GM19239 (cell line): ENCODE data around the gene RUBCN.
"Not testable (repeated sequence)": the region's sequence is repeated elsewhere in the genome, so short reads cannot be mapped to it uniquely, and the experiment has no call there.

Experiments
- DNase-seq: peaks from one replicate; pipeline ENCODE4 v3.0.0; 2011; ENCODE audit warnings: low spot score; ENCODE audit not compliant: insufficient read length
- FAIRE-seq: peaks from 2 replicates; lab custom pipeline; 2011; peaks lifted over from hg19 to GRCh38; lab: Jason Lieb, UNC

Gene RUBCN

DNA sequence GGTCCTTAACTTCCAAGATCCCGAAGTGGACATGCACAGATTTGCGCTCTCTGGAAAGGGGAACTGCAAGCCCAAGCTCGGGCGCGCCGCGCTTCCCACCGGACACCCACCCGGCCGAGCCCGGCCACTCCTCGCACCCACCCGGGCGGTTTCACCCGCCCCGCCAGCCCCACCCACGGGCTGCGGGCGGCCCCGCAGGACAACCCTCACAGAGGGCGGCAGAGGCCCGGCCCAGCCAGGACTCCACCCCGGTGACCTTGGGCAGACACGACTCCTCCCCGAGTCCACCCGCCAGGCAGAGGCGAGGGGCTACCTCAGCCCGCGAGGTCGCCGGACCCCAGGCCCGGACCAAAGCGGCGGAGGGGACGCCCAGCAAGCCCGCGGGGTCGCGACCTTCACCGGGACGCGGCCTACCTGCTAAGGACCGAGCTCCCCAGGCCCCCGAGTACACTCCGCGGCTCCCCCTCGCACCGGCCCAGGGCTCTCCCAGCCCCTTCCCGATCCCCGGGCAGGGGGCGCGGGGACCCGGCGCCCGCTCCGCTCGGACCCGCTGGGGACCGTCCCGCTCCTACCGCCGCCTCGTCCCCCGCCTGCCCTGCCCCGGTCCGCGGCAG is 109.4 kb downstream of the RUBCN start:
- DNase-seq, FAIRE-seq: not testable (repeated sequence)

- not testable (repeated sequence) for DNase-seq, FAIRE-seq
These were observed 110.1 kb downstream of the RUBCN start for GRCh38 chr3:197626404-197627157.

DNA sequence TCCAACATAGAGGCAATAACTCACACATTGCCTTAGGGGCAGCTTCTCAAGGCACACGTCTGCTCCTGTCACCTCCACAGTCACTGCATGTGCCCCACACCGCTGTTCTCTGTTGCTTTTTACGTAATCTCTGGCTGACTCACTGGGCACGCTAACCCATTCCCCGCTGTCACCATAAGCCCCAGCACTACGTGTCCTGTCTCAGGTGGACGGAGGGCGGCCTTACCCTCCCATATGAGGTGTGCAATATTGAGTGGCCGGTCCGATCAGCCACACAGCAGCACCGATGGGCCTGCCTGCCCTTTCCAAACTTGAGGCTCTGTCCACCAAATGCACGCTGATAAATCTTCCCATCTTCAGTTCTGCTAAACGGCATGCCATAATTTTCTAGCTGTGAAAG is 115.2 kb downstream of the RUBCN start:
- DNase-seq, FAIRE-seq: not testable (repeated sequence)
